Urothelium cell line (cell line): ENCODE measurements around the gene ING1.
A peak's percentile ranks its signal among the peaks of the same experiment; 100 is the strongest.
"Not testable (repeated sequence)": the region's sequence is repeated elsewhere in the genome, so short reads cannot be mapped to it uniquely, and the experiment has no call there.

ENCODE experiments used
- DNase-seq: peaks from one replicate; pipeline ENCODE4 v3.0.0; 2011; ENCODE audit warnings: low spot score, mixed read lengths
- FAIRE-seq: peaks from 2 replicates; lab custom pipeline; 2011; peaks lifted over from hg19 to GRCh38; lab: Jason Lieb, UNC

The ING1 gene

GRCh38 chr13:110714797-110715394, 1.4 kb downstream of the ING1 start:
- no peak for DNase-seq
- no peak for FAIRE-seq

- FAIRE-seq (no peak), DNase-seq (peak; percentile 90)
Observed at GRCh38 chr13:110715395-110716246, 2.1 kb downstream of the ING1 start.

- FAIRE-seq (no peak), DNase-seq (no peak)
Observed at GRCh38 chr13:110716247-110716515, 2.7 kb downstream of the ING1 start.

GRCh38 chr13:110719036-110719710, 5.7 kb downstream of the ING1 start:
- DNase-seq = no peak
- no peak for FAIRE-seq

- DNase-seq (no peak), FAIRE-seq (no peak)
Observed at GRCh38 chr13:110722971-110723370, 9.5 kb downstream of the ING1 start.

- DNase-seq = no peak
Observed at GRCh38 chr13:110723598-110723997, 10.1 kb downstream of the ING1 start.

GRCh38 chr13:110726153-110726552, 12.7 kb downstream of the ING1 start:
- not testable (repeated sequence) for DNase-seq, FAIRE-seq

More at GRCh38 chr13:110723598-110723997, 10.1 kb downstream of the ING1 start:
- FAIRE-seq = no peak

- no peak for DNase-seq
- no peak for FAIRE-seq
Observed at GRCh38 chr13:110726726-110727125, 13.2 kb downstream of the ING1 start.

GRCh38 chr13:110731072-110731471, 17.6 kb downstream of the ING1 start:
- FAIRE-seq = no peak
- no peak for DNase-seq

- no peak for DNase-seq
- no peak for FAIRE-seq
Observed at GRCh38 chr13:110734561-110734960, 21.1 kb downstream of the ING1 start.

GRCh38 chr13:110737555-110737954, 24.1 kb downstream of the ING1 start:
- no peak for FAIRE-seq
- no peak for DNase-seq

GRCh38 chr13:110743687-110744086, 30.2 kb downstream of the ING1 start:
- FAIRE-seq = no peak

GRCh38 chr13:110746438-110746837, 32.9 kb downstream of the ING1 start:
- DNase-seq (no peak), FAIRE-seq (no peak)

More at GRCh38 chr13:110743687-110744086, 30.2 kb downstream of the ING1 start:
- no peak for DNase-seq

GRCh38 chr13:110748271-110748670, 34.8 kb downstream of the ING1 start:
- FAIRE-seq (no peak), DNase-seq (no peak)

GRCh38 chr13:110756219-110756631, 42.7 kb downstream of the ING1 start:
- FAIRE-seq (no peak), DNase-seq (no peak)

GRCh38 chr13:110757296-110757695, 43.8 kb downstream of the ING1 start:
- no peak for DNase-seq
- no peak for FAIRE-seq

- FAIRE-seq (no peak), DNase-seq (no peak)
Observed at GRCh38 chr13:110758195-110758805, 44.8 kb downstream of the ING1 start.

GRCh38 chr13:110759710-110760109, 46.2 kb downstream of the ING1 start:
- no peak for DNase-seq
- no peak for FAIRE-seq

GRCh38 chr13:110760611-110761010, 47.1 kb downstream of the ING1 start:
- DNase-seq = no peak
- no peak for FAIRE-seq

- DNase-seq = no peak
- FAIRE-seq = no peak
Observed at GRCh38 chr13:110766671-110767430, 53.4 kb downstream of the ING1 start.

GRCh38 chr13:110767476-110767875, 54.0 kb downstream of the ING1 start:
- DNase-seq (no peak), FAIRE-seq (no peak)
